NT2/D1 (cell line): ENCODE measurements around the gene TBC1D22A.
"Not testable (repeated sequence)": the region's sequence is repeated elsewhere in the genome, so short reads cannot be mapped to it uniquely, and the experiment has no call there.

Experiments
- DNase-seq: peaks from one replicate; pipeline ENCODE4 v3.0.0-alpha.2; 2011; ENCODE audit warnings: low read depth, low spot score
- H3K27me3 ChIP-seq: 2 replicates; pipeline ENCODE4 v1.6.0; 2011; ENCODE audit warnings: mild to moderate bottlenecking; ENCODE audit not compliant: insufficient read length, insufficient read depth
- H3K36me3 ChIP-seq: 2 replicates; pipeline ENCODE4 v1.6.1; 2011; ENCODE audit warnings: mild to moderate bottlenecking, low read length, mixed read lengths; ENCODE audit not compliant: insufficient read depth, insufficient read length
- H3K4me1 ChIP-seq: 2 replicates; pipeline ENCODE4 v1.5.1; 2011; ENCODE audit not compliant: insufficient read depth, insufficient read length
- H3K4me3 ChIP-seq: 2 replicates; pipeline ENCODE4 v1.5.1; 2011; ENCODE audit warnings: low read depth; ENCODE audit not compliant: insufficient read length
- H3K9ac ChIP-seq: 2 replicates; pipeline ENCODE4 v1.6.0; 2011; ENCODE audit warnings: low read depth; ENCODE audit not compliant: insufficient read length
- H3K9me3 ChIP-seq: 2 replicates; pipeline ENCODE4 v1.5.1; 2011; ENCODE audit warnings: mild to moderate bottlenecking, low read length; ENCODE audit not compliant: insufficient read depth
- SUZ12 ChIP-seq: IDR thresholded peaks from 2 replicates; pipeline ENCODE4 v1.6.1; 2011; ENCODE audit not compliant: insufficient read length, insufficient read depth; ENCODE audit errors: extremely low read depth
- YY1 ChIP-seq: IDR thresholded peaks from 2 replicates; pipeline ENCODE4 v1.6.1; 2011; ENCODE audit not compliant: insufficient read length, insufficient read depth
- ZNF274 ChIP-seq: IDR thresholded peaks from 2 replicates; pipeline ENCODE4 v1.6.1; 2011; ENCODE audit warnings: mild to moderate bottlenecking, low read depth, low read length

TBC1D22A gene

GRCh38 chr22:46777609-46777970, 15.1 kb downstream of the TBC1D22A start:
- Histone ChIP-seq H3K36me3 (peaks cover 20% of the 10 kb centered on the region), H3K4me3 (no peak overlapping the region), H3K9me3 (no peaks in the 10 kb centered on the region), H3K4me1 (peaks cover 30% of the 10 kb centered on the region), H3K9ac (no peak overlapping the region), H3K27me3 (no peaks in the 10 kb centered on the region)
- DNase-seq: no peak
- no peak for TF ChIP-seq SUZ12
- TF ChIP-seq YY1: no peak
- TF ChIP-seq ZNF274: no peak

GRCh38 chr22:46779023-46779422, 16.6 kb downstream of the TBC1D22A start:
- Histone ChIP-seq H3K9ac (no peak overlapping the region), H3K36me3 (peaks cover 17% of the 10 kb centered on the region), H3K4me3 (no peak overlapping the region), H3K9me3 (no peaks in the 10 kb centered on the region), H3K27me3 (no peaks in the 10 kb centered on the region), H3K4me1 (peaks cover 24% of the 10 kb centered on the region)
- TF ChIP-seq SUZ12: no peak
- TF ChIP-seq YY1: no peak
- TF ChIP-seq ZNF274: no peak
- DNase-seq: no peak

GRCh38 chr22:46779651-46780050, 17.2 kb downstream of the TBC1D22A start:
- no peaks in the 10 kb centered on the region for H3K9me3 ChIP-seq
- no peak for DNase-seq
- no peak overlapping the region for H3K9ac ChIP-seq
- H3K36me3 ChIP-seq: peaks cover 17% of the 10 kb centered on the region
- H3K27me3 ChIP-seq: no peaks in the 10 kb centered on the region
- TF ChIP-seq SUZ12 (no peak), YY1 (no peak), ZNF274 (no peak)
- H3K4me1 ChIP-seq: peaks cover 20% of the 10 kb centered on the region
- H3K4me3 ChIP-seq: no peak overlapping the region

- H3K4me3 ChIP-seq: no peak overlapping the region
- TF ChIP-seq ZNF274: no peak
- TF ChIP-seq YY1: no peak
- no peak for TF ChIP-seq SUZ12
- H3K4me1 ChIP-seq: peaks cover 15% of the 10 kb centered on the region
Measured at GRCh38 chr22:46780453-46780852, 18.0 kb downstream of the TBC1D22A start.

GRCh38 chr22:46781291-46781690, 18.8 kb downstream of the TBC1D22A start:
- no peaks in the 10 kb centered on the region for H3K27me3 ChIP-seq
- no peak overlapping the region for H3K4me3 ChIP-seq
- H3K4me1 ChIP-seq: peaks cover 9% of the 10 kb centered on the region
- DNase-seq: no peak
- H3K36me3 ChIP-seq: peaks cover 18% of the 10 kb centered on the region
- H3K9ac ChIP-seq: no peak overlapping the region
- TF ChIP-seq SUZ12 (no peak), ZNF274 (no peak), YY1 (no peak)
- no peaks in the 10 kb centered on the region for H3K9me3 ChIP-seq

More at GRCh38 chr22:46780453-46780852, 18.0 kb downstream of the TBC1D22A start:
- no peak overlapping the region for H3K9ac ChIP-seq
- H3K36me3 ChIP-seq: peaks cover 21% of the 10 kb centered on the region
- no peaks in the 10 kb centered on the region for H3K27me3 ChIP-seq
- H3K9me3 ChIP-seq: no peaks in the 10 kb centered on the region
- DNase-seq: no peak

- not testable (repeated sequence) for H3K9ac ChIP-seq, H3K4me3 ChIP-seq, H3K4me1 ChIP-seq, H3K27me3 ChIP-seq, DNase-seq, H3K9me3 ChIP-seq
- peaks cover 18% of the 10 kb centered on the region for H3K36me3 ChIP-seq
Measured at GRCh38 chr22:46782200-46782599, 19.8 kb downstream of the TBC1D22A start.

- Histone ChIP-seq H3K27me3 (no peaks in the 10 kb centered on the region), H3K4me1 (no peaks in the 10 kb centered on the region), H3K9ac (no peak overlapping the region), H3K36me3 (peaks cover 13% of the 10 kb centered on the region), H3K9me3 (no peaks in the 10 kb centered on the region), H3K4me3 (no peak overlapping the region)
- no peak for DNase-seq
- TF ChIP-seq ZNF274: no peak
- TF ChIP-seq SUZ12: no peak
- no peak for TF ChIP-seq YY1
Measured at GRCh38 chr22:46783721-46784120, 21.3 kb downstream of the TBC1D22A start.

GRCh38 chr22:46788441-46789172, 26.2 kb downstream of the TBC1D22A start:
- Histone ChIP-seq H3K9me3 (no peaks in the 10 kb centered on the region), H3K9ac (no peak overlapping the region), H3K4me3 (no peak overlapping the region), H3K4me1 (no peaks in the 10 kb centered on the region), H3K36me3 (peaks cover 17% of the 10 kb centered on the region), H3K27me3 (no peaks in the 10 kb centered on the region)
- TF ChIP-seq YY1: no peak
- TF ChIP-seq SUZ12: no peak
- no peak for TF ChIP-seq ZNF274
- no peak for DNase-seq
